GM21381 (cell line): Measurements from ENCODE around the gene PCDH15.

Experiments used
- ATAC-seq: cut with Tn5 transposase; IDR thresholded peaks from one replicate; pipeline ENCODE4 v1.9.1; 2021; ENCODE audit warnings: mild to moderate bottlenecking, moderate library complexity; ENCODE audit not compliant: unreplicated experiment

The PCDH15 gene

DNA sequence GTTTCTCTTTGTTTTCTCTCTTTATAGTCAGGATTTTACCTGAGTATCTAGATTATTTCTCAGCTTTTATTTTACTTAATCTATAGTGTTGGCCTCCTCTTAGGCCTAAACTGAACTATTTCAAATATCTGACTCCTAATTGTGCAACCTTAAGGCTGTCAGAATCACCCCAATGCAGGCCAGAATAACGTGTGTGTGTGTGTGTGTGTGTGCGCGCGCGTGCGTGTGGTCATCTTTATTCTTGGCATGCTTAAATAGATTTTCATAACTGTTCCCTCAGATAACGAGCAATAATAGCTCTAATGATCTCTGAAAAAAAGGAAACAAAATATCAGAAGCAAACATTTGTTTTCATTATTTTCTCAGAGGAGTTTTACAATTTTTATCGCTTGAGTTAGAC is 92.4 kb downstream of the PCDH15 start:
- ATAC-seq, result no peak

DNA sequence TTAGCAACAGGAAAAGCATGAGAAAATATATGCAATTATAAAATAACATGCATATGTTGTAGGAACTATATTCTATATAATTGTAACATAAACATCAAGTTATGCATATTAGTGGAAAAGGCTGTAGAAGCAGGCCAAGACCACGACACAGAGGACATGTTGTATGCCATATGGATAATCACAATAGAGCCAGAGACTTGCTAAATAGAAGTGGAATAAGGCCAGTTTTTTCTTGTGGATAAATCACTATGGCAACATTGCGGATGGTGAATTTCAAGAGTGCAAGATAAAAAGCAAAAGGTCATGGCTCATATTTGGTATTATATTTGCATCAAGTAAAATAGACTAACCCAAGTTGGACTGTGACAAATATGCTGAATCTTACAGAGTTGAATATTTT is 93.0 kb downstream of the PCDH15 start:
- no peak for ATAC-seq

DNA sequence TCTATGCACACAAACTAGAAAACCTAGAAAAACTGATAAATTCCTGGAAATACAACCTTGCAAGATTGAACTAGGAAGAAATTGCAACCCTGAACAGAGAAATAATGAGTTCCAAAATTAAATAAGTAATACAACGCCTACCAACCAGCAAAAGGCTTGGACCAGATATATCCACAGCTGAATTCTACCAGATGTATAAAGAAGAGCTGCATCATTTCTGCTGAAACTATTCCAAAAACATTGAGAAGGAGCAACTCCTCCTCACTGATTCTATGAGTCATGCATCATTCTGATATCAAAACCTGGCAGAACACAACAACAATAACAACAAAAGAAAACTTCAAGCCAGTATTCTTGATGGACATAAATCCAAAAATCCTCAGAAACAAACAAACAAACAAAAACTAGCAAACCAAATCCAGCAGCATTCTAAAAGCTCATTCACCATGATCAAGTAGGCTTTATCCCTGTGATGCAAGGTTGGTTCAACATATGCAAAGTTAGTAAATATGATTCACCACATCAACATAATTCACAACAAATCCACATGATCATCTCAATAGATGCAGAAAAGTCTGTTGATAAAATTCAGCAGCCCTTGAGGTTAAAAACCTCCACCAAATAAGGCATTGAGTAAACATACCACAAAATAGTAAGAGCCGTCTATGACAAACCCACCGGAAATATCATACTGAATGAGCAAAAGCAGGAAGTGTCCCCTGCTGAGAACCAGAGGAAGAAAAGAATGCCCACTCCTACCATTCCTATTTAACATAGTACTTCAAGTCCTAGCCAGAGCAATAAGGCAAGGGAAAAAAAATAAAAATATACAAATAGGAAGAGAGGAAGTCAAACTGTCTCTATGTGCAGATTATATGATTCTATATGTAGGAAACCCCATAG is 98.2 kb downstream of the PCDH15 start:
- no peak for ATAC-seq

DNA sequence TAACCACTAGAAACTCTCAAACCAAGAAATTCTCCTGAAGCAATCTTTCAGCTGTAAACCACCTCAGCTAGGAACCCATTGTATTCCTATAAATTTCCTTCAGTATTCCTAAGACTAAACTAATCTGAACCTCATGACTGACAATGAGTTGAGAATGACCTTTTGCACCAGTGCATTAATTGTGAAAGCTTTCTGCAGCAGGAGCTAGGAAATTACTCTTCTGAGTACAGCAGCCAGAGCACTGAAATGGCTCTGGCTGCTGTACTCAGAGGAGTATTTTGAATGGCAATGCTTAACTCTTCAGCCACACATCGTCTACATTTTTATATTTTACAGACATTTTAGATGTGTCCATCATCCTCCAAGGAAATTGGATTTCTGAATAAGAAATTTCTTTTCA is 109.7 kb downstream of the PCDH15 start:
- ATAC-seq, result no peak

DNA sequence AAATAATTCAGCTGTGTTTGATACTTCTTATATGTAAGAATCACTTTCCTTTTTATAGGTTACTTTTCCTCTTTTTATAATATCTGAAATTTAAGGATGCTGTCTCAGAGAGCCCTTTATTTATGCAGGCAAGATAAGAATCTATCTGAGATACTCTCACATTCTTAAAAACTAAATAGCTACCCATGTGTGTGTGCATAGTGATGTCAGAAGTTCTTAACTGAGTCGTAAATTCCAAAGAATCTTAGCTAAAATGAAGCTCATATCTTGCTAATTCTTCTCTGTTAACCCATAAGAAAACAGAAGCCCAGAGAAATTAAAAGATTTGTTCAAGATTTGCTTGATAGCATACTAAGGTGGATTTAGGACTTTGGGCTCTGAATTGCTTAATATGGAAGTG is 118.5 kb downstream of the PCDH15 start:
- no peak for ATAC-seq

GRCh38 chr10:54681136-54681535 is 119.9 kb downstream of the PCDH15 start:
- ATAC-seq, result no peak

DNA sequence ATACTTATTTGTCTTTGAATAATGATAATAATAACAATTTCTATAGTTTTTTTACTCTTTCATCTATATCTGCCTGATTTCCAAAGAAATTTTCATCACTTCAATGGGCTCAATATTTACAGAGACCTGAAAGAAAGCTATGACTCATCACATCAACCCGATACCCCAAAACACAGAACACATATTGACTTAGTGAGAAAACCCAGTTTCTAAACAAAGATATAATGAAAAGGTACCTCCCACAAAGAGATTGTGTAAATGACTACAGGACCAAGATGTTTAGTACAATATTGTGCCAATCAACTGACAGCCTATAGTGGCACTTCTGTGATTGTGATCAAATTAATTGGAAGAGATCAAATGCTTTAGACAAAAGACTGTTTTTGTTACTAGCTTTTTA is 133.9 kb downstream of the PCDH15 start:
- no peak for ATAC-seq

DNA sequence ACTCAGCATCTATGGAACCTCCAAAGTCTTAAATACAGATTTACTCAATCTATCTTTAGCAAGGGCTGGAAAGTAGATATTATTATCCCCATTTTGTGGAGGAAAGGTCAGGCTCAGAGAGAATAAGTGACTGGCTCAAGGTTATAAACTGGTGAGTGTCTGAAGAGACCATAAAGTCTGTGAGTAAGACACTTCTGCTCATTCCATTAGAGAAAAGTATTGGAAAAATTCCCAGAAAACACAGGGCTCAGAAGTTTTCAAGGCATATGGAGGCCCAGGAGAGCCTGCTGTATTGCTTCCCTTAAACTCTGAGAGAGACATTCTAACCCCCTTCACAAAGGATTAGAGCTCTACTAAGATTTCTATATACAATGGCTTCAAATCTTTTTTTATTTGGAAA is 134.8 kb downstream of the PCDH15 start:
- ATAC-seq, result no peak

DNA sequence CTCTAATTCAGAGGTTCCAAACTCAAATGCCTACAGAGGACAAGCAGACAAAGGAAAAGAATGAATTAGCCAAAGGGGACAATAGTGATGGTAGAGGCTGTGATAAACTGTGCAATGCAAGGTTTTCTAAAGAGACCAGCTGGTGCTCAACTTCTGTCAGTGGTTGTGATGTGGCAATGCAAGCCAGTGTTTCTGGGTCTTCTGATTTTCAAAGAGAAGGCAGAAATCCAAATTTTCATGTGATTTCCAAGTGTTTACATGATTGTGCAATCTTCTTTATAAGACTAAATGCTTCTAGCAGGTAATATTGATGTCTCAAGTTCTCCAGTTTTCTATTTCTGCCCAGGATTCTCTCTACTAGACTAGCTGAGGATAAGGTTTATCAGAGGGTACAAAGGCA is 135.9 kb downstream of the PCDH15 start:
- no peak for ATAC-seq

GRCh38 chr10:54660397-54660796 is 140.6 kb downstream of the PCDH15 start:
- no peak for ATAC-seq

GRCh38 chr10:54656643-54657042 is 144.4 kb downstream of the PCDH15 start:
- no peak for ATAC-seq

DNA sequence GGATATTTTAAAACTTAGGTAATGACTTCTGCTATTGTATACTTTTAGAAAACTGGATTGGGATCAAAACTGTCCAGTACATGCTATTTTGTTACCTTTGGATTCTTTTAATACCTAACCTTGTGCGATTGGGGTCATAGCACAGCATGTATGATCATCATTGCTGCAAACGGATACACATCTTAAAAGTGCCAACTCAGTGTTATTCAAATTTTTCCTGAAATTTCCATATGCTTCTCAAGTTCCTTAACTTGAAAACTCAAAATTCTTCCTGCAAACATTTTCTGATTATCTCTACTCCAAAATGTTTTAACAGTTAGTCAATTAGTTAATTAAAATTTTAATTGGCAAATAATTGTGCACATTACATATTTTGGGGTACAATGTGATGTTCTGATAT is 147.5 kb downstream of the PCDH15 start:
- no peak for ATAC-seq

- no peak for ATAC-seq
Measured at GRCh38 chr10:54650547-54650946, 150.5 kb downstream of the PCDH15 start.

- no peak for ATAC-seq
Measured at GRCh38 chr10:54622017-54622416, 179.0 kb downstream of the PCDH15 start.

DNA sequence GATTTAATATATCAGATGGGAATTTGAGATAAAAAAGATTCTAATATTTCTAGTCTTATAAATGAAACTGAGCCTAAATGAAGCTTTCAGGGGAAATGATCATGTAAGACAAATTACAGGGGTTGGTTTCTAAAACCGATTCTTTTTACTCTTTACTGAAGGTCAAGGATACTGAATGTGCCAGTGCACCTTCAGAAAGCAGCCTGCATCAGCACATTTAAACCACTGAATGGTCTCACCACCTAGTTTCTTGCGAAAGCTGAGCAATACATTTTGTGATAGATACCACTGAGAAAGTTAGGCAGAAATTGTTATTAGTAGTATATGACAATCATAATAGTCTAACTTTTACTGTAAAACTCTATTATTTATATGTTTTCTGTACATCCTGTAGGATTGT is 180.7 kb downstream of the PCDH15 start:
- no peak for ATAC-seq

- no peak for ATAC-seq
Measured at GRCh38 chr10:54614072-54614471, 187.0 kb downstream of the PCDH15 start.

GRCh38 chr10:54613162-54613561 is 187.9 kb downstream of the PCDH15 start:
- ATAC-seq, result no peak

DNA sequence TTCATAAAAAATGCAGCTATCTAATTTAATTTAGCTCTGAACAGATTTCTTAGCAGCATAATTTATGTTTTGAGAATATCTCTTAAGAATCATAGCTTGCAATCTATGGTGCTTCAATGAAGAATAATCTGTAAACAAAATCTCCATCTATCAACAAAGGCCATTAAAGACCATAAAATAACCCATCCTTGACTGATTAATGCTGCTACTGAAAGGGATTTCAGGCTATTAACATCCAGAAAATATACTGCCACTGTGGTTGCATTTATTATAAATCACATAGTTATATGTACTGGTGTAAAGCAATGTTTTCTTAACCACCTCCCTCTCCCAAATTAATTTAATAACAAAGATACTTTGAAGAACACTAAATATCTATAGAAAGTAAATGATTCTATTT is 191.6 kb downstream of the PCDH15 start:
- no peak for ATAC-seq

- no peak for ATAC-seq
Measured at GRCh38 chr10:54607983-54608382, 193.0 kb downstream of the PCDH15 start.

GRCh38 chr10:54594289-54594688 is 206.7 kb downstream of the PCDH15 start:
- ATAC-seq, result no peak

GRCh38 chr10:54587971-54588370 is 213.1 kb downstream of the PCDH15 start:
- ATAC-seq, result no peak

DNA sequence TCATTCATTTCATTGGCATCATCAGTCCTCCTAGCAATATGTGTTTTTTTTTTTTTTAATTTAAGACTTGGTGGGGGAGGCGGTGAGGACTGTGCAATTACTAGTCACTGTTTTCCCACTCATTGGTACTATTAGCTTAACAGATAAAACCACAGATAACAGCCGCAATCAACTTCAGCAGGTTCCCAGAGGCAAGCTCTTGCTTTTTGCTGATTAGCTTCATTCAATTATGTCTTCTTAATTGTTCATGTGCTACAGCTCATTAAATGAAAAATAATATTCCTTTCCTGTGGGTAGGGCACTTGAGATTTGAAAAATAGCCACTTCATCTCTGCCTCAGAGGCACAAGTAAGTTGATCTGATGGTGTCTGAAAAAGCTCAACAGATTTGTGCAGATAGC is 215.5 kb downstream of the PCDH15 start:
- ATAC-seq, result no peak

- ATAC-seq, result no peak
Measured at GRCh38 chr10:54577682-54578081, 223.3 kb downstream of the PCDH15 start.
